Measurements from ENCODE around the gene MPV17. TPM values are rescaled to one million over a fixed set of nuclear protein-coding genes. Genes with fewer than 3 reads are reported as not detected.
"Not testable (repeated sequence)": the region's sequence is repeated elsewhere in the genome, so short reads cannot be mapped to it uniquely, and the experiment has no call there.

The MPV17 gene
- total RNA-seq, 1 experiment from 2014 or later = 124 TPM

DNA sequence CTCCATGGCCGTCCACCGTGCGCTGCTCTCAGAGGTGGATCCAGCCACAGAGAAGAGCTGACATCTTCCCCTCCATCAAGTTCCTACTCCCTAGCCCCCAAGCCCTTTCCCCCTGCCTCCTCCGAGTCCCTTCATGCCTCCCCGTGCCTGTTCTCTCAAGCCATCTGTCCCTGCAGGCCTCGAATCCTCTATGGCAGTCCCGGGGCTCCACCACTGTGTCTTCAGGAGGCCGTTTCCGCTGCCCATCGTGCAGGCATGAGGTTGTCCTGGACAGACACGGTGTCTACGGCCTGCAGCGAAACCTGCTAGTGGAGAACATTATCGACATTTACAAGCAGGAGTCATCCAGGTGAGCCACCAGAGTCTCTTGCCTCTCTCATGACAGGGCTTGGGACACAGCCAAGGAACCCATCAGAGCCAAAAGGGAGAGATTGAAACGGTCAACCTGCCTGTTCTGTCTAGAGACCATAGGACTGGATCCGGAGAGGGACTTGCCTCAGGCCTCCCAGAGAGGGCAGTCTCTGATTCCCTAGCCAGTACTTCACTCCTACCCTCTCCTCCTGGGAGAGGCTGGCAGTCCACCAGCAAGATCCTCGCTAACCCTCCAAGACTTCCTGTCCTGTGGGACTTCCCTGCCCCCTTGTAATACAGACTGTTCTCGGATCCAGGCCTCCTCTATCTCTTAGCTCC is 24.4 kb downstream of the MPV17 start:
- no peak for DNase-seq (ENCODE audit: low read depth)

GRCh38 chr2:27297195-27297594 is 25.7 kb downstream of the MPV17 start:
- no peak for DNase-seq (ENCODE audit: low read depth)

DNA sequence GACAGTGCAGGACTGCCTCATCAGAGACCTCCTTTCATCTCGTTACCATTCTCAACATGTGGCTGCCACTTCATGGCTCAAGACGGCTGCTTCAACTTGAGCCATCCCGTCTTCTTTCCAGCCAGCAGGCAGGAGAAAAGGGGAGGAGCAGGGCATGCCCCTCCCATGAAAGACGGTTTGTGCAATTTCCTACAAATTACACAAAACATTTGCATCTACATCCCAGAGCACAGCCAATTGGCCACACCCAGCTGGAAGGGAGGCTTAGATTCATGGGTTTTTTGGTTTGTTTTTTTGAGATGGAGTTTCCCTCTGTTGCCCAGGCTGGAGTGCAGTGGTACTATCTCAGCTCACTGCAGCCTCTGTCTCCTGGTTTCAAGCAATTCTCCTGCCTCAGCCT is 26.4 kb downstream of the MPV17 start:
- DNase-seq (ENCODE audit: low read depth) = peak; percentile 30

DNA sequence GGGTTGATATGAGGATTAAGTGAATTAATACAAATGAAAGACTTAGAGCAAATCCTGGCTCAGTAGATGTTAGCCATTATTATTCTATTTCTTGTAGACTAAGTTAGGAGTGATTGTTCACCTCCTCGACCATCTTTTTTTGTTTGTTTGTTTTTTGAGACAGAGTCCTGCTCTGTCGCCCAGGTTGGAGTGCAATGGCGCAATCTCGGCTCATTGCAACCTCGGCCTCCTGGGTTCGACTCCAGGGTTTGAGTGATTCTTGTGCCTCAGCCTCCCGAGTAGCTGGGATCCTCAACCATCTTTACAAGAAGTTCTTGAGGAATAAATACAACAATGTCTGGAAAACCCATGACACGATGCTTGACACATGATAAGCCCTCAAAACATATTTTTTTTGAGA is 28.0 kb downstream of the MPV17 start:
- no peak for DNase-seq (ENCODE audit: low read depth)

GRCh38 chr2:27291865-27292264 is 31.0 kb downstream of the MPV17 start:
- no peak for DNase-seq (ENCODE audit: low read depth)

GRCh38 chr2:27290549-27290948 is 32.3 kb downstream of the MPV17 start:
- DNase-seq (ENCODE audit: low read depth) = no peak

DNA sequence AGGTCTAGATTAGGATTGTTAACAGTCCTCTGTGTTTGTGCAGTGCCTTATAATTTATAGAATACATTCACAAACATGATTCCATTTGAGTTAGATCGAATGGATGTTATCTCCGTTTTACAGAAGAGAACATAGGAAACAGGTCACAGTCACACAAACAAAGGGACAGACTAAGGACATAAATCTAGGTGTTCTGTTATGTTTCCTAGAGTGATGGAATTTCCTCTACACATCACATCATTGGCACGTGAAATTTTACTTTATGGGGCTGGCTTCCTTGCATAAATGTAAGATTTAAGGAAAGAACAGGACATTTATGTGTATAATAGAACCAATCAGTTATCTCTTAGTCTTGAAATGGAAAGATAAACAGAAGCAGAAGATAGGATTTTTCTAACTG is 34.3 kb downstream of the MPV17 start:
- DNase-seq (ENCODE audit: low read depth) = no peak

DNA sequence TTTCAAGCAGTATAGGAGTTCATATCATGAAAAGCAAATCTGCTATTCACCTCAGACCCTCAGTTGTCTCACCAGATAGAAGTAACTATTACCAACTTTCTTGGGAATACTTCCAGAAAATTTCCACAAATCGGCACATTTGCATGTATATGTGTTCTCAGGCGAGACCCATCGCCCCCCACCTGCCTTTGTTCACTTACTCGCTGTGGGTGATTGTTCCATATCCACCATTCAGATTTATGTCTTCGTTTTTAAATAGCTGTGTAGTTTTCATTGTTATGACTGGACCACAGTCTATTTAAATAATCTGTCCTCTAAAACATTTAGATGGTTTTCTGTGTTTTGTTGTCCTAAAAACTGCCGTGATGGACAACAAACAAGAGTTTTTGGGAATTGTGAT is 37.4 kb downstream of the MPV17 start:
- no peak for DNase-seq (ENCODE audit: low read depth)

GRCh38 chr2:27284996-27285395 is 37.9 kb downstream of the MPV17 start:
- no peak for DNase-seq (ENCODE audit: low read depth)

DNA sequence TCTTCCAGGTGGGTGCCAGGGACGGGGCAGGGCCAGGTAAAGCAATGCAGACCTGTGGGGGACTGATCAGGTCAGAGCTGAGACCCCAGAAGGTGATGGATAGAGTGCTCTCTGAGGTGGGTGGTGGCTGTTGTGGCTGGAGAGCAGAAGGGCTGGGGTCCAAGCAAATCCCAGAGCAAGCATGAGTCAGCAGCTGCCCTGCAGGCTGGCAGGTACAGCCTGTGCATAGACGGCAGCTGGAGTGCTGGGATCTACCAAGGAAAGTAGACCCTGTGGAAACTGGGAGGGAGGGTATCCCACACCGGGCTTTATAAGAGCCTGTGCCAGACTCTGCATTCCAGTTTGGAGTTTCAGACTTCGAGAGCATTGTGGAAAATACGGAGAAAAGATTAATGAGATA is 40.0 kb downstream of the MPV17 start:
- no peak for DNase-seq (ENCODE audit: low read depth)

DNA sequence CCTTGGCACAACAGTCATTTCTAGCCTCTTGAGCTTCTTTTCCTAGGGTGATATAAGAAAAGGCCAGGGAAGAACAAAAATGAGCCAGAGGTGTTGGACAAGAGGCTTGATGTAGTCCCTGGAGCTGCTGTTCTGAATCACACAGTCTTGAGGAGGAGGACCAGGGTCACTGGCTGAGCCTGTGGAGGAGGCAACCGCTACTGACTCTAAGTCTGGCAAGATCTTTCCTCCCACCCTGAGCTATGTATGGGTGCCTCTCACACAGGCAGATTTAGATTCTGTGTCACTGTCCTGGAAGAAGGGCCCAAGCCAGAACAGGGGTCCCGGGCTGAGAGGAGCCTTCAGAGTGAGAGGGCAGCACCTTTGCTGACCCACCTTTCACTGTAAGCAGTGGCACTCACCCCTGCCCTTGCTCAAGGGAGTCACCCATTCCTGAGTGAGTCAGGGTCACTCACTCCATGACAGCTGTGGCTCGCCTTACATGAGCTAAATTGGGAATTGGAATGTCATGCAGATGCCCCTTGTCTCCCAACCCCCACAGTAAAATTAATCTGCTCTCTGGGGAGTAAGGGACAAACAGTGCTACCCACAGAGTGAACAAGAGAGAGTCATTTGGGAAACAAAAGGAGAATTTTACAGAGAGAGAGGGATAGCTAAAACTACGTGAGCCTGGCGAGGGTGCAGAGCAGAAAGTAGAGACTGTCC is 40.9 kb downstream of the MPV17 start, which contains the start of gene TRIM54:
Gene TRIM54, plus strand, starts transcription at position 575 of the 705 bp plus-strand sequence. CDS start 303 bp downstream, outside the sequence.
- DNase-seq (ENCODE audit: low read depth) = no peak

DNA sequence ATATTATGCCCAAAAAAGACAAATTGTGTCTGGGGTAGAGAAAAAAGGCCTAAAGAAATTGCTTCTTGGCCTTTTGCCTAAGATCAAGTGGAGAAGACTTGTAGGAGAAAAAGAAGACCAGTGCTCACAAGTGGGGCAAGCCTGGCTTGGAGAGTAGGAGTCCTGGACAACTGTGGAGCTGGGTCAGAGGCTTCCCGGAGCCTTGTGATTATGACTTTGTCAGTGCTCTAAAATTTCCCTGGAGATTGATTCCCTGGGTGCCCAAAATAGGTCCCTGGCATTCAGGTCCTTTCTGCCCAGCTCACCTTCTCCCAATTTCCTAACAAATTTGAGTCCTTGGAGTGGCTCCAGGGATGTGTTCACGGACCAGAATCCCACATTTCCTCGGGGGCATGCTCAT is 41.5 kb downstream of the MPV17 start:
- DNase-seq (ENCODE audit: low read depth) = no peak

DNA sequence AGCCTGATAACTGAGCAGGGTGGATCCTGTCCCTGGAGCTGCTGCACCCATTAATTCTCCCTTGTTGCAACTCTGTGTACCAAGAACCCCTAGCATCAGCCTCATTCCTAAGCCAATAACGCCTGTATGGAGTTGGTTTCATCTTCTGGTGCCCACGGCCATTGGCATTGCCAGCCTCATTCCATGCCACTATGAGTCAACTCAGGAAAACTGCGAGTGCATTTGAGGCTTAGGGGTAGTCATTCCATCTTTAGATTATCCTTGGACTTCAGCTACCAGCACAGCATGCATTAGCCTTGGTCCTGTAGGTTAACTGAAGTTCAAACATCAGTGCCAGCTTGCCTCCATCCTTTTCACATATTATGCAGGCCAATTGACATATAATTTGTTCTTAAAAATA is 42.1 kb downstream of the MPV17 start:
- no peak for DNase-seq (ENCODE audit: low read depth)

- no peak for DNase-seq (ENCODE audit: low read depth)
Measured at GRCh38 chr2:27278010-27278409, 44.9 kb downstream of the MPV17 start.

DNA sequence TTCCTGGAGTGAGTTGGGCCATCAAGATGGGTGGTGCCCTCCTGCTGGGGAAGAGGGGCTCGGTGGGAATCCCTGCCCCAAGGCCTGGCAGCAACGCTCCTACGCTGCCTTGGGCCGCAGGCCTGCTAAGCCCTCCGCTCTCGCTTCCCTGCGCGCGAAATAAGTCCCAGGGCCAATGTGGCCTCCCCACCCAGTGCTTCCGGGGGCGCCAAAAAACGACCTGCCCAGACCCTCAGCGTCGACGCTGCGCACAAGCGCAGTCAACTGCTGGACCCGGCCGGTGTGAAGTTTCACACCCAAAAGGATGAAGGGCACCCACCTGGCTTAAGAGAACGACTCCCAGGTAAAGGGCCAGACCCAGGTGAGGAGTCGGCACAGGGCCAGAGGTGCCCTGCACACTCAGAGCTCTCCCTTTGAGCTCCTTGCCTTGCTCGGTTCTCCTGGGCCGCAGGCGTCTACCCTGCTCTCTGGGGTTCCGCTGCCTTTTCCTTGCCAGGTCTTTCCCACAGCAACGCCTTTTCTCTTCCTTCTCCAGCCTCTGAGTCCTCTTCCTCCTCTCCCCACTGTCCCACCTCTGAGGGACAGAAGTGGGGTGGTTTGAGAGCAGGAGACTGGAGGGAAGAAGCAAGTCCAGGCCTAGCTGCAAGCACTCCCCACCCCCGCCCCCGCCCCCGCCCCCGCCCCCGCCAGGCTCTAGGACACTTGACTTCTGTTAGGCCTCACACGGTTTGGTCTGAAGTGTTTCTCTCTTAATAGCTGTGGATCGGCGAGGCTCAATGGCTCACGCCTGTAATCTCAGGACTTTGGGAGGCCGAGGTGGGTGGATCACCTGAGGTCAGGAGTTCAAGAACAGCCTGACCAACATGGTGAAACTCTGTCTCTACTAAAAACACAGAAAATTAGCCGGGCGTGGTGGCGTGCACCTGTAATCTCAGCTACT is 47.4 kb downstream of the MPV17 start, which contains the start of gene DNAJC5G:
Gene DNAJC5G, plus strand, starts transcription at position 223 of the 940 bp plus-strand sequence. CDS start 1,296 bp downstream, outside the sequence.
- no peak for DNase-seq (ENCODE audit: low read depth)

- DNase-seq (ENCODE audit: low read depth) = not testable (repeated sequence)
Measured at GRCh38 chr2:27272537-27273522, 50.1 kb downstream of the MPV17 start.

DNA sequence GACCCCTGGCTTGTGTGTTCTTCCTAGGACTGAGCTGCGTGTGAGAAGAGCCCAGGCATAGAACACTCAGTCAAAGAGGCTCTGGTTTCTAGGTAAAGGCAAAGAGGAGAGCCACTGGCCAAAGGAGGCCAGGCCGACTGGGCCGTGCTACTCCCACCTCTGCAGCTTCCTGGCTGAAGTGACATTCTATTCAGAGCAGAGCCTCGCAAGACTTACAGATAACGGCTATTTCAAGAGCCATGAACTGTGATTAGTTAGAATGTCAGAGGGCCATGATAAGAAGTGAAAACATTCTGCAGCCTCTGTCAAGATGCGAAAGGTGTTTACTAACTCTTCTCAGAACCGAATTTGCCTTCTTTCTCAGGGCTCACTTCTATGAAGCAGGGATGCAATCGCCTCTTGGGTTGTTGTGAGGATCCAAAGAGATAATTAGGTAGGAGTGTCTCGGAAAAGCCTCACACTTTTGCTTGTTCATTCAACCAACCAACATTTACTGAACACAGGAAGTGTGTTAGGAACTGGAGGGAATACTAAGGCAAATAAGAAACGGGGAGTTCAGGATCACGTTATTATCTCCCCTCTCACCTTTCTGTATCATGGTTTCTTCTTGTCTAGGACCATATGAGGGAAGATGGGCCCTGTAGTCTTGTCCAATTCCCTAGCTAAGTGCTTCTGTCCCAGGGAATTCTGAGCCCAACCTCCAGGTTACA is 51.1 kb downstream of the MPV17 start:
- no peak for DNase-seq (ENCODE audit: low read depth)

DNA sequence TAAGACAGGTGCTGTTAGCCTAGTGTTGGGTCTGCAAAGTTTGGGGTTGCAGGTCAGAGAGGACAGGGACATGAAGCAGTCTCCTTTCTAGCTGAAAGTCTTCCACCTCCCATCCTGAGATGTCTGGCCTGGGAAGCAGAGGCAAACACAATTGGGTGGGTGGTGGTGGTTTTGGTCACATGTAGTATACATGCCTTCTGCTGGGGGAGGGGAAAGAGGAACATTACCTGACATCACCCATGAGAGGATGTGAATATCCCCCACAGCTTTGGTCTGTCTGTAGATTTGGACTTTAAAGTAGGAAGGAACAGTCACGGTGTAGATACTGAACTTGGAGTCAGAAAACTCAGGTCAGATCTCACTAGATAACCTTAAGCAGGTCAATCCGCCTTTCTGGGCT is 52.2 kb downstream of the MPV17 start:
- no peak for DNase-seq (ENCODE audit: low read depth)

GRCh38 chr2:27270131-27270530 is 52.8 kb downstream of the MPV17 start:
- DNase-seq (ENCODE audit: low read depth) = no peak

DNA sequence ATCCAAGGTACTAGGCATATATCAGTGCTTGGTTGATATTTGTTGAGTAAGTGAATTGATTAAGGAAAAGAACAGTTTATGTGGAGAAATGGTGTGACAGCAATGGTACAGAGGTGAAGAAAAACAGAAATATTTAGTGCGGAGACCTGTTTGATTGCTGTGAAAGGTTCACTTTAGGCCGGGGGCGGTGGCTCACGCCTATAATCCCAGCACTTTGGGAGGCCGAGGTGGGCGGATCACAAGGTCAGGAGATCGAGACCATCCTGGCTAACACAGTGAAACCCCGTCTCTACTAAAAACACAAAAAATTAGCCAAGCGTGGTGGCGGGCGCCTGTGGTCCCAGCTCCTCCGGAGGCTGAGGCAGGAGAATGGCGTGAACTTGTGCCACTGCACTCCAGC is 54.6 kb downstream of the MPV17 start:
- DNase-seq (ENCODE audit: low read depth) = not testable (repeated sequence)
